Astrocyte (in vitro differentiated cells and primary cell): ENCODE data around the gene STRN3. TPM values are rescaled to one million over a fixed set of nuclear protein-coding genes. Genes with fewer than 3 reads are reported as not detected.
"Not testable (repeated sequence)": the region's sequence is repeated elsewhere in the genome, so short reads cannot be mapped to it uniquely, and the experiment has no call there.

Experiments used
- DNase-seq: peaks from one replicate; pipeline ENCODE4 v3.0.0-alpha.2; 2010; ENCODE audit warnings: low read depth
- FAIRE-seq: peaks from 2 replicates; lab custom pipeline; 2011; peaks lifted over from hg19 to GRCh38; lab: Jason Lieb, UNC
- H2AFZ ChIP-seq: 2 replicates; pipeline ENCODE4 v1.6.0; 2012; ENCODE audit warnings: low read depth, low read length, inconsistent platforms
- H3K27ac ChIP-seq: 2 replicates; pipeline ENCODE4 v1.5.1; 2011; ENCODE audit warnings: low read depth, low read length, inconsistent platforms
- H3K27me3 ChIP-seq: 2 replicates; pipeline ENCODE4 v1.6.0; 2011; ENCODE audit warnings: low read length, inconsistent platforms; ENCODE audit not compliant: insufficient read depth
- H3K36me3 ChIP-seq: 2 replicates; pipeline ENCODE4 v1.5.1; 2011; ENCODE audit warnings: low read length, inconsistent platforms; ENCODE audit not compliant: insufficient read depth
- H3K4me1 ChIP-seq: 2 replicates; pipeline ENCODE4 v1.5.1; 2011; ENCODE audit warnings: low read length, inconsistent platforms; ENCODE audit not compliant: insufficient read depth
- H3K4me2 ChIP-seq: 2 replicates; pipeline ENCODE4 v1.6.0; 2012; ENCODE audit warnings: low read length, inconsistent platforms
- H3K4me3 ChIP-seq: 2 replicates; pipeline ENCODE4 v1.5.1; 2011; ENCODE audit warnings: low read depth, mild to moderate bottlenecking, low read length, inconsistent platforms; ENCODE audit not compliant: insufficient read depth
- H3K79me2 ChIP-seq: 2 replicates; pipeline ENCODE4 v1.6.0; 2012; ENCODE audit warnings: mild to moderate bottlenecking, low read length, inconsistent platforms; ENCODE audit not compliant: insufficient read depth
- H3K9ac ChIP-seq: 2 replicates; pipeline ENCODE4 v1.6.0; 2012; ENCODE audit warnings: mild to moderate bottlenecking, low read length, inconsistent platforms
- H3K9me3 ChIP-seq: 2 replicates; pipeline ENCODE4 v1.5.1; 2012; ENCODE audit warnings: low read depth, mild to moderate bottlenecking, low read length, inconsistent platforms; ENCODE audit not compliant: insufficient read depth
- H4K20me1 ChIP-seq: 2 replicates; pipeline ENCODE4 v1.6.0; 2012; ENCODE audit warnings: low read length, inconsistent platforms; ENCODE audit not compliant: insufficient read depth
- H3K27ac Mint-ChIP-seq: one replicate; pipeline ENCODE4 v1.8.0; 2021; ENCODE audit warnings: mild to moderate bottlenecking, mixed read lengths; ENCODE audit not compliant: unreplicated experiment
- H3K27me3 Mint-ChIP-seq: one replicate; pipeline ENCODE4 v1.8.0; 2021; ENCODE audit warnings: low read depth, mixed read lengths; ENCODE audit not compliant: unreplicated experiment
- H3K36me3 Mint-ChIP-seq: one replicate; pipeline ENCODE4 v1.8.0; 2021; ENCODE audit warnings: low read depth, mixed read lengths; ENCODE audit not compliant: unreplicated experiment
- H3K4me1 Mint-ChIP-seq: one replicate; pipeline ENCODE4 v1.8.0; 2021; ENCODE audit warnings: low read depth, mixed read lengths; ENCODE audit not compliant: unreplicated experiment
- H3K4me3 Mint-ChIP-seq: one replicate; pipeline ENCODE4 v1.8.0; 2021; ENCODE audit warnings: mild to moderate bottlenecking, moderate library complexity, mixed read lengths; ENCODE audit not compliant: unreplicated experiment
- H3K9me3 Mint-ChIP-seq: one replicate; pipeline ENCODE4 v1.8.0; 2021; ENCODE audit warnings: mild to moderate bottlenecking, mixed read lengths; ENCODE audit not compliant: unreplicated experiment
- EZH2 ChIP-seq: IDR thresholded peaks from 2 replicates; pipeline ENCODE4 v1.6.1; 2012; ENCODE audit warnings: mild to moderate bottlenecking, low read length, inconsistent platforms; ENCODE audit not compliant: insufficient read depth
- total RNA-seq: library from RNA; stranded (reverse); gene quantifications from 2 replicates; pipeline ENCODE4 v1.2.1, GENCODE V29; 2021
- TF ChIP-seq, protein P1 (sequence below): IDR thresholded peaks from 2 replicates; pipeline ENCODE4 v1.5.1; 2011; ENCODE audit warnings: low read depth, mild to moderate bottlenecking, inconsistent platforms, low read length, moderate library complexity; ENCODE audit not compliant: insufficient read depth

The STRN3 gene
- total RNA-seq, 1 donor from 2014 or later = 48.4 TPM

DNA sequence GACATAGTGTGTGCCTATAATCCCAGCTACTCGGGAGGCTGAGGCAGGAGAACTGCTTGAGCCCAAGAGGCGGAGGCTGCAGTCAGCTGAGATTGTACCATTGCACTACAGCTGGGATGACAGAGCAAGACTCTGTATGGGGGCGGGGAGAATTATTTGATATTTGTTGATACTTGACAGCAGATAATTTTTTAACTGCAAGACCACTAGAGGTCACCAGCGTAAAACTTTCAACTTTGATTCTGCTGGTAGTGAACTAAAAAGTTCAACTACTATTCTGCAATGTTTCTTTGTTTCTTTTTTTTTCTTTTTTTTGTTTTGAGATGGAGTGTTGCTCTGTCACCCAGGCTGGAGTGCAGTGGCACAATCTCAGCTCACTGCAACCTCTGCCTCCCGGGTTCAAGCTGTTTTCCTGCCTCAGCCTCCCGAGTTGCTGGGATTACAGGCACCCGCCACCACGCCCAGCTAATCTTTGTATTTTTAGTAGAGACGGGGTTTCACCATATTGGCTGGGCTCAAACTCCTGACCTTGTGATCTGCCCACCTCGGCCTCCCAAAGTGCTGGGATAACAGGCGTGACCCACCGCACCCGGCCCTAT is 46.0 kb downstream of the STRN3 start:
- FAIRE-seq (peak; percentile 20), DNase-seq (peak; percentile 56)
- not testable (repeated sequence) for H3K27me3 ChIP-seq, H3K4me3 ChIP-seq, H3K4me2 ChIP-seq, H3K4me1 Mint-ChIP-seq, H3K36me3 Mint-ChIP-seq, H3K9ac ChIP-seq, H2AFZ ChIP-seq, H3K4me3 Mint-ChIP-seq, H3K27ac Mint-ChIP-seq, H3K36me3 ChIP-seq, H3K9me3 Mint-ChIP-seq, H3K27me3 Mint-ChIP-seq, H3K9me3 ChIP-seq, H3K4me1 ChIP-seq, H3K27ac ChIP-seq
- Histone ChIP-seq H4K20me1 (peaks cover 86% of the 10 kb centered on the region), H3K79me2 (peaks cover 98% of the 10 kb centered on the region)
- TF ChIP-seq, protein P1, sequence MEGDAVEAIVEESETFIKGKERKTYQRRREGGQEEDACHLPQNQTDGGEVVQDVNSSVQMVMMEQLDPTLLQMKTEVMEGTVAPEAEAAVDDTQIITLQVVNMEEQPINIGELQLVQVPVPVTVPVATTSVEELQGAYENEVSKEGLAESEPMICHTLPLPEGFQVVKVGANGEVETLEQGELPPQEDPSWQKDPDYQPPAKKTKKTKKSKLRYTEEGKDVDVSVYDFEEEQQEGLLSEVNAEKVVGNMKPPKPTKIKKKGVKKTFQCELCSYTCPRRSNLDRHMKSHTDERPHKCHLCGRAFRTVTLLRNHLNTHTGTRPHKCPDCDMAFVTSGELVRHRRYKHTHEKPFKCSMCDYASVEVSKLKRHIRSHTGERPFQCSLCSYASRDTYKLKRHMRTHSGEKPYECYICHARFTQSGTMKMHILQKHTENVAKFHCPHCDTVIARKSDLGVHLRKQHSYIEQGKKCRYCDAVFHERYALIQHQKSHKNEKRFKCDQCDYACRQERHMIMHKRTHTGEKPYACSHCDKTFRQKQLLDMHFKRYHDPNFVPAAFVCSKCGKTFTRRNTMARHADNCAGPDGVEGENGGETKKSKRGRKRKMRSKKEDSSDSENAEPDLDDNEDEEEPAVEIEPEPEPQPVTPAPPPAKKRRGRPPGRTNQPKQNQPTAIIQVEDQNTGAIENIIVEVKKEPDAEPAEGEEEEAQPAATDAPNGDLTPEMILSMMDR = peak; percentile 63

DNA sequence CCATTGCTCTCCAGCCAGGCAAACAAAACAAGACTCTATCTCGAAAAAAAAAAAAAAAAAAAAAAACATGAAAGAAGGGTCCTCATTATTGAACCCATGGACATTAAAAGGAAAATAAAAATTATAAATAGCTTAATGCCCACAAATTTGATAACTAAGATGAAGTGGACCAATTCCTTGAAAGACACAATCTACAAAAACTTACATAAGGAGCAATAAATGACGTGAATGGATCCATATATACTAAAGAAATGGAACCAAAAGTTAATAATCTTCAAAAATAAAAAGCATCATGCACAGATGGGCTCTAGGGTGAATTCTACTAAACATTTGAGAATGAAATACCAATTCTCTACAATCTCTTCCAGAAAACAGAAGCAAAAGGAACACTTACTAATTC is 48.4 kb downstream of the STRN3 start:
- Histone ChIP-seq H3K4me2 (no peak overlapping the region), H3K36me3 (no peaks in the 10 kb centered on the region), H3K4me1 (no peaks in the 10 kb centered on the region), H4K20me1 (peaks cover 92% of the 10 kb centered on the region), H3K9ac (no peak overlapping the region), H3K9me3 (no peaks in the 10 kb centered on the region), H3K27ac (no peak overlapping the region), H2AFZ (no peak overlapping the region), H3K4me3 (no peak overlapping the region), H3K79me2 (peaks cover 99% of the 10 kb centered on the region), H3K27me3 (no peaks in the 10 kb centered on the region)
- DNase-seq (no peak), FAIRE-seq (no peak)
- Mint-ChIP-seq H3K36me3 (no peaks in the 10 kb centered on the region), H3K9me3 (no peaks in the 10 kb centered on the region), H3K4me1 (peaks cover 13% of the 10 kb centered on the region), H3K27me3 (no peaks in the 10 kb centered on the region), H3K4me3 (no peak overlapping the region), H3K27ac (no peak overlapping the region)
- TF ChIP-seq EZH2 = no peak
- TF ChIP-seq, protein P1 = no peak

DNA sequence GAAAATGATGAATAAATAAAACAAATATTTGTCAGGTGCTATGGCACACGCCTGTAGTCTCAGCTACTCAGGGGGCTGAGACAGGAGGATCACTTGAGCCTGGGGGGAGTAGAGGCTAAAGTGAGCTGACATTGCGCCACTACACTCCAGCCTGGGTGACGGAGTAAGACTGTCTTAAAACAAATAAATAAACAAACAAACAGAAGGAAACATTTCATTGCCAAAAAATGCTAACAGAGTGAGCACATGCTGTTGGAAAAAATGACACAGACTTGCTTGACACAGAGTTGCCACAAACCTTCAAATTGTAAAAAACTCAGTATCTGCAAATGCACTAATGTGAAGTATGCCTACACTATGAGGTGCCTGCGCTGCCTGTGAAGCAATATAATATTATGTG is 51.6 kb downstream of the STRN3 start:
- H3K9me3 Mint-ChIP-seq = no peaks in the 10 kb centered on the region
- no peak overlapping the region for H3K27ac Mint-ChIP-seq
- peaks cover 96% of the 10 kb centered on the region for H4K20me1 ChIP-seq

More for the DNA sequence above, 51.6 kb downstream of the STRN3 start:
- no peak for TF ChIP-seq EZH2
- TF ChIP-seq, protein P1 = no peak
- peaks cover 4% of the 10 kb centered on the region for H3K36me3 Mint-ChIP-seq
- H3K9me3 ChIP-seq = no peaks in the 10 kb centered on the region
- H3K4me1 ChIP-seq = peaks cover 5% of the 10 kb centered on the region
- H3K27me3 Mint-ChIP-seq = no peaks in the 10 kb centered on the region
- H3K79me2 ChIP-seq = peaks cover 99% of the 10 kb centered on the region
- H3K4me3 ChIP-seq = no peak overlapping the region
- no peak overlapping the region for H3K27ac ChIP-seq
- H3K27me3 ChIP-seq = no peaks in the 10 kb centered on the region
- H3K4me1 Mint-ChIP-seq = peaks cover 26% of the 10 kb centered on the region
- H3K4me2 ChIP-seq = no peak overlapping the region
- H3K4me3 Mint-ChIP-seq = no peak overlapping the region
- DNase-seq (peak; percentile 26), FAIRE-seq (no peak)
- H2AFZ ChIP-seq = no peak overlapping the region
- H3K9ac ChIP-seq = no peak overlapping the region
- no peaks in the 10 kb centered on the region for H3K36me3 ChIP-seq
